GM19099 (cell line): ENCODE results near the gene PSME2.

Source experiments
- POLR2A ChIP-seq: IDR thresholded peaks from 3 replicates; pipeline ENCODE4 v1.6.1; 2011; ENCODE audit warnings: low read depth; ENCODE audit not compliant: insufficient read length; ENCODE audit errors: extremely low read depth

PSME2 gene

DNA sequence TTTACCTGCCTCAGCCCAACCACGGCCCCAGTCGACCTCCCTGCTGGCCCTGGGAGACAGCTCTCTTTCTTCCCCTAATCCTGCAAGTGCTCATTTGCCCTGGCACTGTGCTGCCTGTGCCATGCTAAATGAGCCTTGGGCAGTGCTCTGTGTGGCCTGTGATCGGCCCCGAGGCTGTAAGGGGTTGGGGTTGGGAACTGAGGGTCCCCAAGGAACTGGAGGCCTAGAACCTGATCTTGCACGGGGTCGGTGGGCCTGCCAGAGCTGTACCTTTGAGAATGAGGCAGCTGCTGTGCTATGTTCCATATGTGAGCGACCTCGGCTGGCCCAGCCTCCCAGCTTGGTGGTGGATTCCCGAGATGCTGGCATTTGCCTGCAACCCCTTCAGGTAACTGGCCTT, 3.7 kb upstream of the PSME2 start:
- no peak for TF ChIP-seq POLR2A

DNA sequence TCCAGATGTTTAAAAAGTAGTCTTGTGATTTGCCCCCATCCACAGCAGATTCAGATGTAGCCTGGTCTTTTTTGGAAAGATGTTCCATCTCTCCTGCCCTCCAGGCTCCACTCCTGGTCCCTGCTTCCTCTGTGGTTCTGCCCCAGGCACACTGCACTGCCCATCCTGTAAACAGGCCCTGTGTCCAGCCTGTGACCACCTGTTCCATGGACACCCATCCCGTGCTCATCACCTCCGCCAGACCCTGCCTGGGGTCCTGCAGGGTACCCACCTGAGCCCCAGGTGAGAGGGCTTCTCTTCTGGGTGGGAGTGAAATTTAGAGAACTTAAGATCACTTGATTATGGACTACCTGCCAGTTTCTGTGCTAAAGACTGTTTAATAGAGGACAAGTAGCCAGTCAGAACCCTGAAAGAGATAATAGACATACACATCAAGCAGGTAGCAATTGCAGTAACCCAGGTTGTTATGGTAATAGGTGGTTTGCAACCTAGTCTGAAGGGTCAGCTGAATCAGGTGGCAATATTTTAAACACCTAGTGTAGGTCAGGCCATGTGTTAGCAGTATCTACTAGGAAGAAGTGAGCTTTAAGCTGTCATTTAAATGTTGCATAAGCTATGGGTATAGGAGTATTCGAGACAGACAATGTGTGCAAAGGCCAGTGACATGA, 3.0 kb upstream of the PSME2 start:
- no peak for TF ChIP-seq POLR2A

DNA sequence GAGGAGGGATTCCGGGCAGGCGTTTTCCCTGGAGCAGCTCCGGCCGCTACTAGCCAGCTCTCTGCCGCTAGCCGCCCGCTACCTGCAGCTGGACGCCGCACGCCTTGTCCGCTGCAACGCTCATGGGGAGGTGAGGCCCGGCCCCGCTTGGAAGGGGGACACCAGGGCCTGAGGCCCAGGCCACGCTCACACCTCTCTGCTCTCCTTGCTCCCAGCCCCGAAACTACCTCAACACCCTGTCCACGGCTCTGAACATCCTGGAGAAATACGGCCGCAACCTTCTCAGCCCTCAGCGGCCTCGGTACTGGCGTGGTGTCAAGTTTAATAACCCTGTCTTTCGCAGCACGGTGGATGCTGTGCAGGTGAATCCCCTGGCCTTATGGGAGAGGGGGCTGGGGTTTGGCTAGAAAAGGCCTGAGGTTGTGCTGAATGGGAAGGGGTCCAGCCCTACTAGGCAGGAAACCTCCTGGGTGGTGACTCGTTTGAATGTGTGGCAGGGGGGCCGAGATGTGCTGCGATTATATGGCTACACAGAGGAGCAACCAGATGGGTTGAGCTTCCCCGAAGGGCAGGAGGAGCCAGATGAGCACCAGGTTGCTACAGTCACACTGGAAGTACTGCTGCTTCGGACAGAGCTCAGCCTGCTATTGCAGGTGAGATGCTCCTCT, 1.5 kb upstream of the PSME2 start:
- no peak for TF ChIP-seq POLR2A

DNA sequence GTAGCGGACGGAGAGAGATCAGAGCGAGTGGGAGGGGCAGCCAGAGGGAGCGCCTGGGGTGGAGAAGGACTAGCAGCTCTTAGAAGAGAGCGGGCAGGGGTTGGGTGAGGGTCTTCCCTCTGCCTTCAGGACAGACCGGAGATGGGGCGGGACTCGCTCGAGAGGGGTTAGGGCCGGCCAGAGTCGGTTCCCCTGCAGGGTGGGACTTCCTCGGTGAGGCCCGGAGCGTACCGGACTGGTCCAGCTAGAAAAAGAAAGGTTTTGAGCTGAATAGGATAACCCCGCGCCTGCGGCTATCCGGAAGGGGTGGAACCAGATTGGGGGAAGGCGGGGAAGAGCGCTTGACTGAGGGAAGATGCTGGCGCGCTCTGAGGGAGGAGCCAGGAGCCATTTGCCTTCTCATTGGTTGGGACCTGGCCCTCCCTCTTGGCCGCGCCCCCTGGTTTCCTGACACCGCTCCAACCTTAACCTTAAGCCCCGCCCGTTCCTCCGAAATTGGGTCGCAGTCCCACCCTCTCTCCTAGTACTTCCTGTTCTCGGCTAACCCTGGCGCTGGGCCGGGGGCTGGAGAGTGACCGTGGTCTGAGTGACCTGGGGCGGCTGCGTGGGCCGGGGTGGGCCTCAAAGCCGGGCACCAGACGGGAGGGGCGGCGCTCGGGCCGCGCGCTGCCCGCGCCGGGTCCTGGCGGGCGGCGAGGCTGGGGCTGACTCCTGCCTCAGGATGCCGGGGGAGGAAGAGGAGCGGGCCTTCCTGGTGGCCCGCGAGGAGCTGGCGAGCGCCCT, 759 bp upstream of the PSME2 start, which contains the start of gene RNF31:
TSS of gene RNF31 (plus strand) at position 521 of the 783 bp plus-strand sequence. CDS start at position 722, 201 bp downstream.
- TF ChIP-seq POLR2A: peak; percentile 72

DNA sequence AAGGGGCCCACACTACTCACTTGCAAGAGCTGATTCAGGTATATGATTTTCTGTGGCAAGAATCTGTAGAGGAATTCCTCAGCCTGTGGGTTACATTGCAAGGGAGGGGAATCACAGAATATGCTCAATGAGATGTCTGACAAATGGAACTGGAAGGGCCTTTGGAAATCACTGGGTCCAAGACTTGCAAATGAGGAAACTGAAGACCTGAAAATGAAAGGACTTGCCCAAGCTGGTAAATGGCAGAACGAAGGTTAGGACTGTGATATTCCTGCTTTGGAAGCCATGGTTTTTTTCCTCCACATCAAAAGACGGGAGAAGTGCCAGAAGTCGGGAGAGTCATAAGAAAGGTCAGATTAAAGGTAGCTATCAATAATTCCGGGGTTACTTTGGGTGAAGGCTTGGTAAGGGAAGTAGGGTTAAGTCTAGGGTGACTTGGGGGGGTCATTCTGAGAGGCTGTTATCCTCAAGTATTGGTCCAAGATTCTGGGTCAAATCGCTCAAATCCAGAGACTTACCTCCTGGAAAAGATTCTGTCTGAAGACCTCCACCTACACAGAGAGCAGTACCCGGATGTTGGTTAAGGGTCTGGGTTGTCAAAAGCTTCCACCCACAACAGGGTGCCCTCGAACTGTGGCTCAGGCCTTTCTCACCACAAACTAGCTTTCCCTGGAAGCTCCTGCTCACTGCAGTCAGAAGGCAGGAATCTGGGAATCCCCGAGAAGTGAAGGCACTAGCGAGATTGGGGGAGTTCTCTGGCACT, 539 bp downstream of the PSME2 start:
- no peak for TF ChIP-seq POLR2A

DNA sequence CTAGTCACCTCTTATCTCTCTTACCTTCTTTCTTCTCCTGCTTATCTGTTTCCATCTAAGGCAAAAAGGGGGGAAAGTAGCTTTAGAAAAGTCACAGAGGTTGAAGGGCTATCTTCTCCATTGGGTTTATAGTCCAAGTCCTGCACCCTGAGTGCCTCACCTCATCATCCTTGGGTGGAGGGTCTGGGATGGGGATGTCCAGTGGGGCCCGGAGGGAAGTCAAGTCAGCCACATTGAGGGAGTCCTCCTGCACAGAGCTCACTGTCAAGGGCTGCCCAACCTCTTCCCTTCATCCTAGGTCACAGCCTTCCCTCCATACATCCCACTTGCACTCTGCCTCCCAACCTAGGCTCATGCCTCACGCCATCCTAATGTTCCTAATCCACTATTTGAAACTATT, 1.2 kb downstream of the PSME2 start:
- TF ChIP-seq POLR2A: no peak

DNA sequence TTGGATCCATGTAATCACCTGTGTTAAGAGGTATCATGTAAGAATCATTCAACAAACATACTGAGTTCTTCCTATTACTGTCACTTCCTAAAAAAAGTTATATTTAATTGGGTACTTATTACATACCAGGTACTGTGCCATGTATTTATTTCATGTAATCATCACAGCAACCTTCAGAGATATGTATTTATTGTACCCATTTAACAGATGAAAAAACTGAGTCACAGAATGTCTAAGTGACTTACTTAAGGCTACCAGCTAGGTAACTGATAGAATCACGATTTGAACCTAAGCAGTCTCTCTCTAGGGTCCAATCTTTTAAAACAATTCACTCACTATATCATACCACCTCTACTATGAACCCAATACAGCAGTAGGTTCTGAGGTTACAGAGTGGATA, 2.0 kb downstream of the PSME2 start:
- no peak for TF ChIP-seq POLR2A

DNA sequence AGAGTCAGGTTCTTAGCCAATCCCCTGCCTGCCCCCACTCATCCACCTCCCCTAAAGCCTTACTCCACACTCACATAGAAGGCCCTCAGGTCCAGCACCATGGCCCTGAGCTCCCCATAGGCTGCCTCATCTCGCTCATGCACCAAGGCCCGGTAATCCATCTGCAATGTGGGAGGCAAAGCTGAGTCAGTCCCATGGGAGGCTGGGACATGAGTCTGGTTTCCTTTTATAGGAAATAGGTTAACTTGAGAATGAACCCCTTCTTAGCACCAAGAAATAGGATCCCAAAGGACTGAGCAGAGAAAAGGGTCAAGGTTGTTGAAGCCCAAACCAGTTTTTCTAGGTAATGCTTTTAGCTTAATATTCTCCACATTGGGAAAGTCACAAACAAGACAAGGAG, 2.9 kb downstream of the PSME2 start:
- no peak for TF ChIP-seq POLR2A

DNA sequence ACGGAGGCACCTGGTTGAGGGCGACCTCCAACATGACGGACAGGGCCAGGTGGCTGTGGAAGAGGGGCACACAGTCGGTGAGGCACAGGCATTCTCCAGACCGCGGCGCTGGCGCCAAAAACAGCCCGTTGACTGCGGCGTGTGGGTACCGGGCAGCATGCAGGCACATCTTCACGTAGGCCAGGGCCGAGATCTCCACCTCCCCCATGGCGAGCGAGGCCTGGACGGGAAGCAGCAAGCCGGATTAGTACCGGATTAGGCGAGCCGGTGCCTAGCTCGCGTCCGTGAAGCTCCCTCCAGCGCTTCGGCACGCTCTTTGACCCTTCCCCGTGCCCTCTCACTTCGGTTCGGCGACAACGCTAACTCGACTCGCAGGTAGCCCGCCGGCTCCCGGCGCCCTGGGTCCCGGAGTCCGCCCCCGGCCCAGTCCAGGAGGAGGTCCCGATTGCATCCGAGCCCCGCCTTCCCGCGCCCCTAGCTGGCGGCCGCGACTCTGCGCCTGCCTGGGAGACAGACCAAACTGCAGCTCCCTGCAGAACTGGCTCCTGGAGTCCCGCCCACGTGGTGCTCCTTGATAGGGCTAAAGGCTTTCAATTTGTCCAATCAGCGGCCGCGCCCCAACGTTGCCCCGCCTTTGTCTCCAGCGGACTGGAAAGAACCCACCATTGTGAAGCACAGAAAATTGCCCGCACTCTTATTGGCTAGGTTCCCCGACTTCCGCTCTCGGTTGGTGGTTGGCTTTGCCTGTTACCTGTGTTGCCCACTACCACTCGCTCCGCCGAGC, 5.1 kb downstream of the PSME2 start, which contains the start of gene EMC9:
TSS of gene EMC9 (minus strand) at position 495 of the 784 bp plus-strand sequence. CDS start at position 208, 287 bp downstream.
- peak; percentile 91 for TF ChIP-seq POLR2A

DNA sequence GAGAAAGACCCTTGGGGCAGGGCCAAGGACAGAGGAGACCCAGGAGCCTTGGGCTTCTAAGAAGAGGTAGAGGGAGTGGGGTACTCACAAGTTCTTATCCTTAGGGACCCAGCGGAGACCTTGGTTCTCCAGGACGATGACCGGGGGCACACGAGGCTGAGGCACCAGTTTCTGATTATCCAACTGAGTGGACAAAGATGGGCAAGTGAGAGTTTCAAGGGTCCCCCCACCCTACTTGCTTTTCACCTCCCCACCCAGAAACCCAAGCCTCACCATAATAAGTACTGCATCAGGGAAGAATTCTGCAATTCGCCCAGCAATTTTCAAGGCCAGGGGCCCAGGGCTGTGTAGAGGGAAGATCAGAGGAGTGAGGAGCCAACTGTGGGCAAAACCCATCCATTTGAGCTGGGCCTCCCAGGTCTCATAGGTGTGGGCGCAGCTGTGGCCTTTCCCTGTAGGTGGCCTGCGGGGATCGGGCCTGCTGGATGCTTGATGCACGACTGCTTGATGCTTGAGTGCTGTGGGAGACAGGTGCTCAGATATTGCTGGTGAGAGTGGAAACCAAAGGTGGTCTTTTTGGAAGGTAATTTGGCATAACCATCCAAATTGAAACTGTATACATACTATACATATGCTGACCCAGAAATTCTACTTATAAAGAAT, 7.0 kb downstream of the PSME2 start:
- TF ChIP-seq POLR2A: no peak

DNA sequence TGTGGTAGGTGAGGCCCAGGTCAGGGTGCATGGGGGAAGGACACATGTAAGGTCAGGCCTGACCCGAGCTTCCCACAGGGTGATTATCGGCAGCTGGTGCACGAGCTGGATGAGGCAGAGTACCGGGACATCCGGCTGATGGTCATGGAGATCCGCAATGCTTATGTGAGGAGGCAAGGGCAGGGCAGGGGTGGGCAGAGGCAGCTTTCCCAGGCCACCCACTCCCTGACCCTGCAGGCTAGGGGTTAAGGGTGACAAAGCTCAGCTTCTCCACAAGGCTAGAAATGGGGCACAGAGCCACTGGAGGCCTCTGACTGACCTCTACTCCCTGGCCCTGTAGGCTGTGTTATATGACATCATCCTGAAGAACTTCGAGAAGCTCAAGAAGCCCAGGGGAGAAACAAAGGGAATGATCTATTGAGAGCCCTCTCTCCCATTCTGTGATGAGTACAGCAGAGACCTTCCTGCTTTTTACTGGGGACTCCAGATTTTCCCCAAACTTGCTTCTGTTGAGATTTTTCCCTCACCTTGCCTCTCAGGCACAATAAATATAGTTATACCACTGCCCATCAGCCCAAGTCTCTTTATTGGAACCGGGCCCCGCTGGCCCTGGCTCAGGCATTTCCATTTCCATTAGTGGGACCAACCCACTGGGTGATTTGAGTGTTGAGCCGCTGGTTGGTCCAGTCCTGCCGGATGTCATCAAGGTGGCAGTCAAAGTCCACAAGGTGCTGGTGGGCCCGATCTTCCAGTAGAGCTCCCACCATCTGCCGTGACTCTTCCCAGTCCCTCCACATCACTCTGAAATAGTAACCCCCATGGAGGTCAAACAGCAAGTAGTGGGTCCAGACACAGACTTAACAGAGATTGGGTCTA, 7.8 kb downstream of the PSME2 start:
- no peak for TF ChIP-seq POLR2A

DNA sequence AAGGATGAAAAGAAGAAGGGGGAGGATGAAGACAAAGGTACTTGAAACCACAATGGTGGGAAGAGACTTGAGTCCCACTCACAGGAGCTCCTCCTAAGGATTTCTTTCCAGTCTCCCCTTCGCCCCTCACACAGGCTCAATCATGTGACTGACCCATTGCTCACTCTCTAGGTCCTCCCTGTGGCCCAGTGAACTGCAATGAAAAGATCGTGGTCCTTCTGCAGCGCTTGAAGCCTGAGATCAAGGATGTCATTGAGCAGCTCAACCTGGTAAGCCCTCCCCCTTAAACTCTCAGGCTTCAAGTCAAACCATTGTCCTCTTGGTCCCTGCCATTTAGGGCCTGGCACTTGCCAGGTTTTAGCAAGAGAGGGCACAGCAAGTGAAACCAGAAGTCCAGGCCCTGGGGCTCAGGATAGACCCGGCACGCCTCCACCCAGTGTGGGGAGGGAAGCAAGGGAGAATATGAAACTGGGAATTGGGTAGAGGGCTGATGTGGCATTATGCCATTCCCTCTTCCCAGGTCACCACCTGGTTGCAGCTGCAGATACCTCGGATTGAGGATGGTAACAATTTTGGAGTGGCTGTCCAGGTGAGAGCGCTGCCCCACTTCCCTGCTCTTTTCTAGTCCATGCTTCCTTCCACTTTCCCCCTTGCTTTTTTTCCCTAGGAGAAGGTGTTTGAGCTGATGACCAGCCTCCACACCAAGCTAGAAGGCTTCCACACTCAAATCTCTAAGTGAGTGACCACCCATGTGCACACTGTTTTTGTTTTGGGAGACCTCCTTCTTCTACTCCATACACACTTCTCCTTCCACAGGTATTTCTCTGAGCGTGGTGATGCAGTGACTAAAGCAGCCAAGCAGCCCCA, 8.6 kb downstream of the PSME2 start:
- peak; percentile 42 for TF ChIP-seq POLR2A
